Keratinocyte (primary cell): ENCODE results near the gene ZNRD2. TPM values are rescaled to one million over a fixed set of nuclear protein-coding genes. Genes with fewer than 3 reads are reported as not detected.

Experiments
- DNase-seq: peaks from one replicate; pipeline ENCODE4 v3.0.0-alpha.2; 2011; ENCODE audit warnings: low read depth, missing footprints, low spot score
- FAIRE-seq: peaks from 2 replicates; lab custom pipeline; 2011; peaks lifted over from hg19 to GRCh38; lab: Jason Lieb, UNC
- H2AFZ ChIP-seq: 2 replicates; pipeline ENCODE4 v1.6.0; 2012; ENCODE audit warnings: low read length, control low read depth, inconsistent platforms; ENCODE audit not compliant: control insufficient read depth
- H3K27ac ChIP-seq: 2 replicates; pipeline ENCODE4 v1.5.1; 2011; ENCODE audit warnings: low read length; ENCODE audit not compliant: control insufficient read depth, insufficient read depth
- H3K27me3 ChIP-seq: 3 replicates; pipeline ENCODE4 v1.6.0; 2011; ENCODE audit warnings: low read length; ENCODE audit not compliant: control insufficient read depth, insufficient read depth; ENCODE audit errors: extremely low read depth
- H3K36me3 ChIP-seq, 2 experiments: 2 replicates in 1 of 2; 3 replicates in 1 of 2; pipeline ENCODE4 v1.5.1; 2011; ENCODE audit warnings: low read length in 2 of 2, mild to moderate bottlenecking in 1 of 2; ENCODE audit not compliant: control insufficient read depth in 2 of 2, insufficient read depth in 2 of 2; ENCODE audit errors: extremely low read depth in 1 of 2
- H3K4me1 ChIP-seq: 3 replicates; pipeline ENCODE4 v1.5.1; 2011; ENCODE audit warnings: low read length; ENCODE audit not compliant: control insufficient read depth, insufficient read depth; ENCODE audit errors: extremely low read depth
- H3K4me2 ChIP-seq: 3 replicates; pipeline ENCODE4 v1.6.0; 2011; ENCODE audit warnings: low read depth, low read length; ENCODE audit not compliant: control insufficient read depth, insufficient read depth; ENCODE audit errors: extremely low read depth
- H3K4me3 ChIP-seq, 3 experiments: fragments of 200-600 bp in 1 of 3; sonication (generic) in 1 of 3; 2 replicates in 2 of 3; 3 replicates in 1 of 3; pipeline ENCODE4 v1.5.1; 2011 to 2016; ENCODE audit warnings: low read length in 3 of 3, mild to moderate bottlenecking in 3 of 3, control low read depth in 2 of 3, inconsistent platforms in 1 of 3, low read depth in 1 of 3, mixed read lengths in 1 of 3, mixed run types in 1 of 3, moderate library complexity in 1 of 3; ENCODE audit not compliant: control insufficient read depth in 2 of 3, insufficient read depth in 2 of 3; ENCODE audit errors: extremely low read depth in 1 of 3
- H3K79me2 ChIP-seq: 2 replicates; pipeline ENCODE4 v1.6.0; 2012; ENCODE audit warnings: low read length; ENCODE audit not compliant: control insufficient read depth, insufficient read depth
- H3K9ac ChIP-seq: 3 replicates; pipeline ENCODE4 v1.6.0; 2011; ENCODE audit warnings: low read length; ENCODE audit not compliant: control insufficient read depth, insufficient read depth; ENCODE audit errors: extremely low read depth
- H3K9me1 ChIP-seq: 3 replicates; pipeline ENCODE4 v1.6.0; 2011; ENCODE audit warnings: low read length; ENCODE audit not compliant: control insufficient read depth, insufficient read depth; ENCODE audit errors: extremely low read depth
- H3K9me3 ChIP-seq: 2 replicates; pipeline ENCODE4 v1.5.1; 2012; ENCODE audit warnings: low read depth, low read length; ENCODE audit not compliant: control insufficient read depth
- H4K20me1 ChIP-seq: 3 replicates; pipeline ENCODE4 v1.6.0; 2011; ENCODE audit warnings: low read length; ENCODE audit not compliant: control insufficient read depth, insufficient read depth; ENCODE audit errors: extremely low read depth
- EZH2 ChIP-seq: IDR thresholded peaks from one replicate; pipeline ENCODE4 v1.6.1; 2012; ENCODE audit warnings: inconsistent platforms, mild to moderate bottlenecking, low read length, moderate library complexity
- dilution Hi-C: fragments of 300-500 bp; cut with MboI; formaldehyde crosslinking; loops from one replicate; pipeline ENCODE4 v1.7.0; 2020; ENCODE audit warnings: low sequenced_read_pairs; ENCODE audit not compliant: extremely low pct_ligation_motif_present
- polyA plus RNA-seq, 5 experiments: library from polyadenylated mRNA; depleted of rRNA in 3 of 5; stranded (reverse) in 3 of 5; stranded (forward) in 1 of 5; unstranded in 1 of 5; fragments of >200 nt; gene quantifications; 1 replicate in 1 of 5; 2 replicates in 3 of 5; 3 replicates in 1 of 5; pipeline versions ENCODE4 v1.2.1 to v1.2.3, GENCODE V29; 2011 to 2012; ENCODE audit warnings: missing spikeins in 2 of 5, low read depth in 1 of 5, low replicate concordance in 1 of 5
- small RNA-seq, 3 experiments: library from RNA; depleted of rRNA; stranded (forward); fragments of <200 nt; gene quantifications; one replicate each; pipeline ENCODE3, GENCODE V24; 2012; ENCODE audit warnings: low read depth in 3 of 3, low replicate concordance in 1 of 3; ENCODE audit not compliant: insufficient read length in 3 of 3
- TF ChIP-seq, protein P1 (sequence below), 3 experiments: IDR thresholded peaks in 1 of 3; conservative IDR thresholded peaks in 1 of 3; optimal IDR thresholded peaks in 1 of 3; 2 replicates in 2 of 3; 3 replicates in 1 of 3; pipeline versions ENCODE3 to v1.5.1; 2011; ENCODE audit warnings: low read length in 3 of 3, mild to moderate bottlenecking in 3 of 3, moderate library complexity in 2 of 3, control low read depth in 1 of 3, inconsistent platforms in 1 of 3; ENCODE audit not compliant: insufficient read depth in 2 of 3; ENCODE audit errors: extremely low read depth in 1 of 3

ZNRD2 gene
- polyA plus RNA-seq, 1 donor (not counting 4 experiments of a cell fraction or from before 2014, with no cell fraction given), result 33.6 TPM

GRCh38 chr11:65621460-65621859, 51.2 kb downstream of the ZNRD2 start:
- TF ChIP-seq EZH2, result no peak
- TF ChIP-seq, protein P1, sequence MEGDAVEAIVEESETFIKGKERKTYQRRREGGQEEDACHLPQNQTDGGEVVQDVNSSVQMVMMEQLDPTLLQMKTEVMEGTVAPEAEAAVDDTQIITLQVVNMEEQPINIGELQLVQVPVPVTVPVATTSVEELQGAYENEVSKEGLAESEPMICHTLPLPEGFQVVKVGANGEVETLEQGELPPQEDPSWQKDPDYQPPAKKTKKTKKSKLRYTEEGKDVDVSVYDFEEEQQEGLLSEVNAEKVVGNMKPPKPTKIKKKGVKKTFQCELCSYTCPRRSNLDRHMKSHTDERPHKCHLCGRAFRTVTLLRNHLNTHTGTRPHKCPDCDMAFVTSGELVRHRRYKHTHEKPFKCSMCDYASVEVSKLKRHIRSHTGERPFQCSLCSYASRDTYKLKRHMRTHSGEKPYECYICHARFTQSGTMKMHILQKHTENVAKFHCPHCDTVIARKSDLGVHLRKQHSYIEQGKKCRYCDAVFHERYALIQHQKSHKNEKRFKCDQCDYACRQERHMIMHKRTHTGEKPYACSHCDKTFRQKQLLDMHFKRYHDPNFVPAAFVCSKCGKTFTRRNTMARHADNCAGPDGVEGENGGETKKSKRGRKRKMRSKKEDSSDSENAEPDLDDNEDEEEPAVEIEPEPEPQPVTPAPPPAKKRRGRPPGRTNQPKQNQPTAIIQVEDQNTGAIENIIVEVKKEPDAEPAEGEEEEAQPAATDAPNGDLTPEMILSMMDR (optimal IDR thresholded peaks at IDR 0.05 in 1 of 3, IDR thresholded peaks at IDR 0.05 in 1 of 3, conservative IDR thresholded peaks at IDR 0.05 in 1 of 3; ENCODE audit: extremely low read depth in 1 of 3, insufficient read depth in 2 of 3, low read length in 3 of 3), result no peak
- FAIRE-seq (no peak), DNase-seq (no peak)
- H3K9me1 ChIP-seq, result no peaks in the 10 kb centered on the region
- H3K27ac ChIP-seq, result no peak overlapping the region
- peaks cover 8% of the 10 kb centered on the region for H3K4me1 ChIP-seq
- no peak overlapping the region for H3K4me2 ChIP-seq
- no peaks in the 10 kb centered on the region for H3K9me3 ChIP-seq
- H3K79me2 ChIP-seq, result peaks cover 41% of the 10 kb centered on the region
- no peak overlapping the region for H3K9ac ChIP-seq
- dilution Hi-C loops, result no loop called here
- no peaks in the 10 kb centered on the region for H3K27me3 ChIP-seq
- H4K20me1 ChIP-seq, result peaks cover 2% of the 10 kb centered on the region
- no peak overlapping the region for H3K4me3 ChIP-seq
- H2AFZ ChIP-seq, result no peak overlapping the region
- H3K36me3 ChIP-seq, result peaks cover 55 to 56% of the 10 kb centered on the region in 2 experiments

Small RNA genes lying within 50 kb of the gene (small RNA-seq; reads per million reads assigned to genes)
- gene AP001362.1, result 0 reads per million in 3 experiments

Other genes starting within 250 kb of the ZNRD2 start
- gene DPF2, start 236.6 kb upstream of the ZNRD2 start, polyA plus RNA-seq, result 14.5 to 43.9 TPM (median 16.8 TPM) in 3 replicates
- 0.04 to 0.05 TPM in 2 of 3 replicates, not detected in the other for gene TIGD3, start 215.7 kb upstream of the ZNRD2 start, polyA plus RNA-seq
- 0.20 to 0.46 TPM (median 0.25 TPM) in 3 replicates for gene SLC25A45, start 187.8 kb upstream of the ZNRD2 start, polyA plus RNA-seq
- 24.1 to 47.3 TPM (median 25.0 TPM) in 3 replicates for gene FRMD8, start 183.8 kb upstream of the ZNRD2 start, polyA plus RNA-seq
- 66.5 to 270 TPM (median 171 TPM) in 3 replicates for gene NEAT1, start 147.7 kb upstream of the ZNRD2 start, polyA plus RNA-seq
- gene MALAT1, start 71.4 kb upstream of the ZNRD2 start, polyA plus RNA-seq, result 337 to 1,845 TPM (median 1,768 TPM) in 3 replicates
- 31.3 to 51.2 TPM (median 44.1 TPM) in 3 replicates for gene SCYL1, start 45.4 kb upstream of the ZNRD2 start, polyA plus RNA-seq
- 9.1 to 23.0 TPM (median 11.0 TPM) in 3 replicates for gene LTBP3, start 12.1 kb upstream of the ZNRD2 start, polyA plus RNA-seq
- gene FAM89B, start 2.1 kb downstream of the ZNRD2 start, polyA plus RNA-seq, result 11.5 to 37.6 TPM (median 13.5 TPM) in 3 replicates
- 8.5 to 14.0 TPM (median 10.4 TPM) in 3 replicates for gene EHBP1L1, start 5.6 kb downstream of the ZNRD2 start, polyA plus RNA-seq
- 0.14 to 1.5 TPM (median 0.46 TPM) in 3 replicates for gene KCNK7, start 25.3 kb downstream of the ZNRD2 start, polyA plus RNA-seq
- 13.6 to 18.8 TPM (median 17.5 TPM) in 3 replicates for gene MAP3K11, start 43.7 kb downstream of the ZNRD2 start, polyA plus RNA-seq
- 6.1 to 16.5 TPM (median 10.5 TPM) in 3 replicates for gene PCNX3, start 45.3 kb downstream of the ZNRD2 start, polyA plus RNA-seq
- 4.5 to 7.2 TPM (median 7.1 TPM) in 3 replicates for gene SIPA1, start 67.6 kb downstream of the ZNRD2 start, polyA plus RNA-seq
- 20.4 to 49.4 TPM (median 23.5 TPM) in 3 replicates for gene RELA, start 92.4 kb downstream of the ZNRD2 start, polyA plus RNA-seq
- 26.8 to 32.1 TPM (median 30.3 TPM) in 3 replicates for gene KAT5, start 141.8 kb downstream of the ZNRD2 start, polyA plus RNA-seq
- 16.0 to 20.6 TPM (median 18.5 TPM) in 3 replicates for gene RNASEH2C, start 150.3 kb downstream of the ZNRD2 start, polyA plus RNA-seq
- 3.1 to 6.8 TPM (median 3.1 TPM) in 3 replicates for gene AP5B1, start 210.5 kb downstream of the ZNRD2 start, polyA plus RNA-seq
- 2.1 to 23.2 TPM (median 7.5 TPM) in 3 replicates for gene OVOL1, start 216.6 kb downstream of the ZNRD2 start, polyA plus RNA-seq